AG04449 (cell line): ENCODE results near the gene PRKN.
A peak's percentile ranks its signal among the peaks of the same experiment; 100 is the strongest.

Experiments
- CTCF ChIA-PET: fragments of 350-600 bp; formaldehyde crosslinking; extraction: SDS; loops from one replicate; lab custom pipeline; 2021; ENCODE audit warnings: antibody characterized with exemption; lab: Yijun Ruan, JAX
- POLR2A ChIA-PET: fragments of 400-600, 350-600 bp; formaldehyde crosslinking; extraction: SDS; loops from one replicate; lab custom pipeline; 2020; ENCODE audit warnings: antibody characterized with exemption, inconsistent platforms; lab: Yijun Ruan, JAX
- DNase-seq: peaks from one replicate; pipeline ENCODE4 v3.0.0-alpha.2; 2010; ENCODE audit warnings: low read depth, low spot score
- H3K4me3 ChIP-seq: 2 replicates; pipeline ENCODE4 v1.5.1; 2011; ENCODE audit warnings: low read depth, mild to moderate bottlenecking, control low read depth, low read length
- CTCF ChIP-seq: IDR thresholded peaks from one replicate; pipeline ENCODE4 v1.5.1; 2011; ENCODE audit warnings: mild to moderate bottlenecking, moderate library complexity, low read length, control low read depth, inconsistent platforms; ENCODE audit not compliant: insufficient read depth; ENCODE audit errors: missing control alignments

The PRKN gene

GRCh38 chr6:162727322-162728182, at the start of gene PRKN, which contains the start of gene PACRG:
Gene PRKN, minus strand, starts transcription at chr6:162727766.
Gene PACRG, plus strand, starts transcription at chr6:162727974.
- CTCF ChIA-PET: interaction anchor here (0.9 kb wide), 1 partner anchor 1309 kb away, joined by 3 read pairs; no protein-coding TSS in a partner anchor
- POLR2A ChIA-PET: no interaction called here
- peak; percentile 45 for DNase-seq
- TF ChIP-seq CTCF: no peak
- H3K4me3 ChIP-seq: peak within 1 kb of the TSS; percentile 79

GRCh38 chr6:162777091-162777490, 49.5 kb upstream of the PRKN start:
- DNase-seq: no peak
- POLR2A ChIA-PET: no interaction called here
- CTCF ChIA-PET: no interaction called here
- no peak overlapping the region for H3K4me3 ChIP-seq
- TF ChIP-seq CTCF: no peak

- DNase-seq: no peak
- ChIA-PET CTCF (no interaction called here), POLR2A (no interaction called here)
- H3K4me3 ChIP-seq: no peak overlapping the region
- TF ChIP-seq CTCF: no peak
These were observed 46.4 kb upstream of the PRKN start for GRCh38 chr6:162773996-162774395.

- TF ChIP-seq CTCF: no peak
- ChIA-PET CTCF (no interaction called here), POLR2A (no interaction called here)
- DNase-seq: no peak
- H3K4me3 ChIP-seq: no peak overlapping the region
These were observed 44.9 kb upstream of the PRKN start for GRCh38 chr6:162772466-162772865.

GRCh38 chr6:162770955-162771354, 43.4 kb upstream of the PRKN start:
- no peak for TF ChIP-seq CTCF
- CTCF ChIA-PET: no interaction called here
- H3K4me3 ChIP-seq: no peak overlapping the region
- POLR2A ChIA-PET: no interaction called here
- no peak for DNase-seq

GRCh38 chr6:162770136-162770535, 42.6 kb upstream of the PRKN start:
- POLR2A ChIA-PET: no interaction called here
- CTCF ChIA-PET: no interaction called here
- no peak for TF ChIP-seq CTCF
- no peak overlapping the region for H3K4me3 ChIP-seq
- no peak for DNase-seq
